ENCODE measurements around the gene FAM114A2. TPM values are rescaled to one million over a fixed set of nuclear protein-coding genes. Genes with fewer than 3 reads are reported as not detected.

The FAM114A2 gene
- total and polyA plus RNA-seq, 11 donors: 6.1 to 39.0 (median 33.4) TPM

- Histone ChIP-seq H3K27me3 (no peaks in the 10 kb centered on the region), H3K9me3 (no peaks in the 10 kb centered on the region), H3K4me3 (no peak overlapping the region), H3K4me1 (peaks cover 0 to 27% (median 14%) of the 10 kb centered on the region in 12 donors), H3K27ac (peak overlapping the region in 1 of 12 donors; percentile 89), H3K36me3 (peaks cover 0 to 61% (median 40%) of the 10 kb centered on the region in 9 donors)
- no peak for DNase-seq
- no peak for ATAC-seq
- TF ChIP-seq POLR2A (IDR thresholded peaks at IDR 0.05) (no peak), CTCF (IDR thresholded peaks at IDR 0.05) (no peak)
- 94 to 97% (median 96%) methylated on average over 3 of the region's 3 CpGs for WGBS, 4 donors
- intact Hi-C loops (cut with DNase I): loop anchor here in 1 of 10 donors (5.0 kb wide), 1 partner anchor 37 kb away; the partner anchor contains the start of genes FAM114A2 and MFAP3
Observed at GRCh38 chr5:153999995-154000394, 38.7 kb downstream of the FAM114A2 start.

GRCh38 chr5:153998768-153999167, 39.9 kb downstream of the FAM114A2 start:
- H3K9me3 ChIP-seq: no peaks in the 10 kb centered on the region

GRCh38 chr5:153998010-153998409, 40.7 kb downstream of the FAM114A2 start:
- intact Hi-C loops (cut with DNase I): no loop called here
- 48 to 54% (median 53%) methylated on average over 1 of the region's 1 CpG for WGBS, 4 donors

More at GRCh38 chr5:153998768-153999167, 39.9 kb downstream of the FAM114A2 start:
- Histone ChIP-seq H3K4me1 (peaks cover 0 to 27% (median 14%) of the 10 kb centered on the region in 12 donors), H3K36me3 (peaks cover 0 to 72% (median 52%) of the 10 kb centered on the region in 9 donors), H3K4me3 (no peak overlapping the region), H3K27me3 (no peaks in the 10 kb centered on the region), H3K27ac (peak overlapping the region in 2 of 12 donors; percentile 42 to 44)
- ATAC-seq (no peak), DNase-seq (no peak)
- WGBS, 4 donors: 94 to 100% (median 96%) methylated on average over 1 of the region's 1 CpG
- TF ChIP-seq POLR2A (IDR thresholded peaks at IDR 0.05): no peak
- TF ChIP-seq CTCF (IDR thresholded peaks at IDR 0.05): no peak
- intact Hi-C loops (cut with DNase I): no loop called here

GRCh38 chr5:153991168-153991567, 47.5 kb downstream of the FAM114A2 start:
- Histone ChIP-seq H3K27ac (no peak overlapping the region), H3K4me1 (no peaks in the 10 kb centered on the region), H3K27me3 (no peaks in the 10 kb centered on the region), H3K9me3 (no peaks in the 10 kb centered on the region), H3K4me3 (no peak overlapping the region), H3K36me3 (peaks cover 0 to 54% (median 32%) of the 10 kb centered on the region in 9 donors)
- TF ChIP-seq POLR2A (IDR thresholded peaks at IDR 0.05): no peak
- ATAC-seq (no peak), DNase-seq (no peak)
- intact Hi-C loops (cut with DNase I): no loop called here

More at GRCh38 chr5:153998010-153998409, 40.7 kb downstream of the FAM114A2 start:
- H3K27me3 ChIP-seq: no peaks in the 10 kb centered on the region
- H3K36me3 ChIP-seq: peaks cover 0 to 80% (median 59%) of the 10 kb centered on the region in 9 donors
- no peak overlapping the region for H3K4me3 ChIP-seq
- H3K9me3 ChIP-seq: no peaks in the 10 kb centered on the region
- H3K27ac ChIP-seq: peak overlapping the region in 2 of 12 donors; percentile 42 to 44
- no peak for DNase-seq
- ATAC-seq: no peak
- TF ChIP-seq CTCF (IDR thresholded peaks at IDR 0.05) (no peak), POLR2A (IDR thresholded peaks at IDR 0.05) (no peak)
- H3K4me1 ChIP-seq: peaks cover 0 to 21% (median 12%) of the 10 kb centered on the region in 12 donors

- no peaks in the 10 kb centered on the region for H3K9me3 ChIP-seq
- 85 to 94% (median 88%) methylated on average over 5 of the region's 5 CpGs for WGBS, 4 donors
- intact Hi-C loops (cut with DNase I): loop anchor here in 2 of 10 donors (10.0 kb wide), 2 partner anchors 76 to 636 kb away; no protein-coding TSS in a partner anchor
- no peaks in the 10 kb centered on the region for H3K4me1 ChIP-seq
- ATAC-seq: no peak
- no peak for DNase-seq
- TF ChIP-seq CTCF (IDR thresholded peaks at IDR 0.05) (no peak), POLR2A (IDR thresholded peaks at IDR 0.05) (no peak)
- peaks cover 0 to 29% (median 18%) of the 10 kb centered on the region in 9 donors for H3K36me3 ChIP-seq
- no peak overlapping the region for H3K4me3 ChIP-seq
- no peaks in the 10 kb centered on the region for H3K27me3 ChIP-seq
- H3K27ac ChIP-seq: no peak overlapping the region
Observed at GRCh38 chr5:153988510-153988909, 50.2 kb downstream of the FAM114A2 start.

All from heart left ventricle (tissue), 16 donors.